HG03354 (cell line): ENCODE data around the gene OXA1L.
"Not testable (repeated sequence)": the region's sequence is repeated elsewhere in the genome, so short reads cannot be mapped to it uniquely, and the experiment has no call there.

ENCODE experiments used
- ATAC-seq: cut with Tn5 transposase; IDR thresholded peaks from one replicate; pipeline ENCODE4 v1.9.1; 2021; ENCODE audit warnings: mild to moderate bottlenecking; ENCODE audit not compliant: unreplicated experiment, poor library complexity, severe bottlenecking

OXA1L gene

DNA sequence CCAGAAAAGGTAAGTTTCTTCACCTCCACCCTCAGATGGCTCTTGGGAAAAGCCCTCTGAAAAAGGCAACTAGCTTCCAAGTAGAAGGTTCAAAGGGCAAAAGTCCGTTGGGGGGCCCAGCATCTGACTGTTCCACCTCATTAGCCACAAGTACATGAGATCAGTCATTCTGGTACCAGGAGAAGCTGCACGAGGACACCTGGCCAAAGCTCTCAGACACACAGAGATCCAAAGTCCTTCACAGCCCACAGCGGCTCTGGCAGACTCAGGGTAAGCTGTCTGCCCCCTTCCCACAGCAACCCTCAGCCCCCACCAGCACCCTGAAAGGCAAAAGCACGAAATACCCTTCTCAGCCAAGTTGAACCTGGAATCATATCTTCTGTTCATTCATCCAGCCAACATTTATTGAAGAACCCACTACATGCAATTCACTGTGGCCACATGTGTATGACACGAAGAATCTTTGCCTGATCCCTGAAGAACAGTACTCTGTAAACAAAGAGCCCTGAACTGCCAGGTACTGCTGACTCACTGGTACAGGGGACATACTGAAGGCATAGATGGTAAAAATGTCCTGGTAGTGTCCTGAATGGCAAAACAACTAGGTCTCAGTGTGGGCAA is 29.7 kb downstream of the OXA1L start:
- peak; percentile 71 for ATAC-seq

GRCh38 chr14:22797017-22797917 is 30.8 kb downstream of the OXA1L start:
- no peak for ATAC-seq

- no peak for ATAC-seq
Observed at GRCh38 chr14:22798528-22798927, 32.0 kb downstream of the OXA1L start.

- ATAC-seq, result no peak
Observed at GRCh38 chr14:22800346-22800745, 33.9 kb downstream of the OXA1L start.

- ATAC-seq, result no peak
Observed at GRCh38 chr14:22801716-22802115, 35.2 kb downstream of the OXA1L start.

- ATAC-seq, result peak; percentile 71
Observed at GRCh38 chr14:22802860-22803686, 36.6 kb downstream of the OXA1L start.

GRCh38 chr14:22803687-22803974 is 37.1 kb downstream of the OXA1L start:
- peak; percentile 50 for ATAC-seq

DNA sequence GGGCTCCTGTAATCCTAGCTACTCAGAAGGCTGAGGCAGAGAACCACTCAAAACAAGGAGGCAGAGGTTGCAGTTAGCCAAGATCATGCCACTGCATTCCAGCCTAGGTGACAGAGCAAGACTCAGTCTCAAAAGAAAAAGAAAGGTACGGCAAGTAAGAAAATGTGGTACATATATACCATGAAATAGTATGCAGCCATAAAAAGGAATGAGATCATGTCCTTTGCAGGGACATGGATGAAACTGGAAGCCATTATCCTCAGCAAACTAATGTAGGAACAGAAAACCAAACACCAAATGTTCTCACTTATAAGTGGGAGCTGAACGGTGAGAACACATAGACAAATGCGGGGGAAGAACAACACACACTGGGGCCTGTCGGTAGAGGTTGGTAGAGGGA is 38.7 kb downstream of the OXA1L start:
- not testable (repeated sequence) for ATAC-seq

GRCh38 chr14:22807432-22808087 is 41.1 kb downstream of the OXA1L start:
- ATAC-seq, result no peak

GRCh38 chr14:22808388-22809209 is 42.1 kb downstream of the OXA1L start:
- no peak for ATAC-seq

DNA sequence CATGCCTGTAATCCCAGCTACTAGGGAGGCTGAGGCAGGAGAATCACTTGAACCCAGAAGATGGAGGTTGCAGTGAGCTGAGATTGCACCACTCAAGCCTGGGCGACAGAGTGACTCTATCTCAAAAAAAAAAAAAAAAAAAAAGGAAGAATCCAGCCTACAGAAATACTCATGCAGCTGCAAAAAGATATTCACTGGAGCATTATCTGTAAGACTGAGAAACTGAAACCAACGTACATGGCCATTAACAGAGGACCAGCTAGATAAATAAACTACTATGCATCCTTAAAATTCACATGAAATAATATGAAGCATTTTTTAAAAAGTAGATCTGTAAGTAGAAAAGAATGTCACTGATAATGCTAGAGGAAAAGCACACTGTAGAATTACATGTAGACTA is 45.2 kb downstream of the OXA1L start:
- no peak for ATAC-seq

- ATAC-seq, result no peak
Observed at GRCh38 chr14:22812744-22813143, 46.3 kb downstream of the OXA1L start.

DNA sequence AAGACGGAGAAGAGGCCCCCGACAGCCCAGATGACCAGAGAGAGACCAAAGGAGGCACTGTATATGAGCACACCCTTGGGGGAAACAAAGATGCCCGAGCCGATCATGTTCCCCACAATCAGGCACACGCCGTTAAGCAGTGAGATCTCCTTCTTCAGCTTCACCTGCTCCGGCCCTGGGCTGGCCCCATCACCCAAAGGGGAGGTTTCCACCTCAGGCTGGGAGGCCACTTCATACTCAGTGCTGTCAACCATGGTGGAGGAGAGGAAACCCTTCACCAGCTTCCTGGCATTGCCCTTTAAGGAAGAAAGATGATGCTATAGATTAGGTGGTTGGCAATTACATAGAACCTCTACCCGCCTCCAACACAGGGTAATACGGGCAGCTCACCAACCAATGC is 46.7 kb downstream of the OXA1L start:
- no peak for ATAC-seq

DNA sequence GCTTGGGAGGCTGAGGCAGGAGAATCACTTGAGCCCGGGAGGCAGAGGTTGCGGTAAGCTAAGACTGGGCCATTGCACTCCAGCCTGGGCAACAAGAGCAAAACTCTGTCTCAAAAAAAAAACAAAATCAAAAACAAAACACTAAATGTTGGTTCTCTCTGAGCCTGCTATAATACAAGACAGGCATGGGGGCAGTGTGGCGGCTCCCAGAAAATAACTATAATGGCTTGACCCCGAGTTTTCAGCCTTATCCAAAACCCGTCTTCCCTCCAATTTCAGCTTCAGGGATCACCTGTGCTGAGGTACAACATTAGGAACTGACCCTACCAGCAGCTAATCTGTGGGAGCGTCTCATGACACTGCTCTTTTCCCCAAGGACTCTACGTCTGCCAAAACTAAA is 47.9 kb downstream of the OXA1L start:
- ATAC-seq, result no peak

- no peak for ATAC-seq
Observed at GRCh38 chr14:22814941-22815713, 48.6 kb downstream of the OXA1L start, which contains the start of gene SLC7A7. Gene SLC7A7, minus strand, starts transcription at chr14:22815435. Its CDS starts 2,037 bp downstream, at chr14:22813398.

DNA sequence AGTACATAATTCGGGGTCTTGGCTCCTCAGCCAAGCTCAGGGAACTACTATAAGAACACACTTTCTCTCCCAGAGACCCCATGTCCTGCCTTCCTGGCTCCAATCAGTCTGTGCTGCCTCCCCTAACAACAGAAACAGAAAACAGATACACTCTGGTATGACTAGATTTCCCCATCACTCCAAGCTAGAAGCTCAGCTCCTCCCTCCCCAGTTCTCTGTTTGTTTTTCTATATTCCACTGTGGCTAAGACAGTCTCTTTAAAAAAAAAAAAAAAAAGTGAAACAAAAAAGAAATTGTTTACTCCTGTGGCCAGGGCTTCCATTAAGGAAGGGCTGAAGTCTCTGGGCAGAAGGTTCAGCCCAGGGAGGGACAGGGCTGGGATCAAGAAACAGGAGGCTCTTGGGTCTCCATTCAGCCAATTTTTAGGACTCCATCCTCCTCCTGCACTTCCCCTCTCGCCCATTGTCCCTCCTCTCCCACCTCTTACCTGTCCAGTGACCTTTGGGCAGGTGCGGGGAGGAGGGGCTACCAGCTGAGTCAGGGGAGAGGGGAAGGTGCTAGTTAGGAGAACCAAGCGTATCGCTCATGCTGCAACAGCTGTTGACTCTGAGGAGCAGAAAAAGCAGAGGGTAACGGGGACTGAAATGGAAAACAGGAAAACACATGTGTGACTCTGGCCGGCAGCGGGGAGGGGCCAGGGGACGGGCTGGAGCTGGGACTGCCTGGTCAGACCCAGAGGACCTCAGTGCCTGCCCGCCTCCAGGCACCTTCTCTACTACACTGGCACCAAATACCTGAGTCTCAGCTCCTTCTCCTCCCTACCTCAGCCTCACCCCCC is 52.9 kb downstream of the OXA1L start:
- peak; percentile 55 for ATAC-seq

DNA sequence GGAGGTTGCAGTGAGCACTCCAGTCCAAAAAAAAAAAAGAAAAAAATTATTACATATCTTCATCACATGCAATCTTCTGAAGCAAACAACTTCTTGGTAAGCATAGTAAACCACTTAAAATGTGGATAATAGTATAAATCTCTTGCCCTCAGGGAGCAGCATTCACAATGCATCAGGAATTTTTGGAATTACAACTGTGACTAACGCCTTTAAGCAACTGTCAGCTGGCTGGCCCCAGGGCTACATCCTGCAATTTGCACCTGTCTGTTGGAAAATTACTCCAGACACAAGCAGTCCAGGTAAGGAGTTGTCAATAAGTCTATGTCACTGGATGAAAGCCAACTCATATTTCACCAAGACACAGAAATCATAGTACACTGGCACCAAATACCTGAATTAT is 54.2 kb downstream of the OXA1L start:
- no peak for ATAC-seq
